BLaER1 (cell line): ENCODE measurements around the gene ADAM23.

Experiments used
- H3K27ac ChIP-seq: shearing (Covaris generic); formaldehyde crosslinking; 2 replicates; pipeline ENCODE4 v1.8.1; 2022
- H3K27me3 ChIP-seq: shearing (Covaris generic); formaldehyde crosslinking; 2 replicates; pipeline ENCODE4 v1.8.1; 2022
- H3K36me3 ChIP-seq: shearing (Covaris generic); formaldehyde crosslinking; 2 replicates; pipeline ENCODE4 v1.8.1; 2022
- H3K4me1 ChIP-seq: shearing (Covaris generic); formaldehyde crosslinking; 2 replicates; pipeline ENCODE4 v1.8.1; 2022
- H3K4me2 ChIP-seq: shearing (Covaris generic); formaldehyde crosslinking; 2 replicates; pipeline ENCODE4 v1.8.1; 2022
- H3K4me3 ChIP-seq: shearing (Covaris generic); formaldehyde crosslinking; 2 replicates; pipeline ENCODE4 v1.8.1; 2022
- H3K9ac ChIP-seq: shearing (Covaris generic); formaldehyde crosslinking; 2 replicates; pipeline ENCODE4 v1.8.1; 2022
- H3K9me3 ChIP-seq: shearing (Covaris generic); formaldehyde crosslinking; 2 replicates; pipeline ENCODE4 v1.8.1; 2022
- H4K20me1 ChIP-seq: shearing (Covaris generic); formaldehyde crosslinking; 2 replicates; pipeline ENCODE4 v1.8.1; 2022
- Cebpa-rat ChIP-seq: shearing (Covaris generic); IDR thresholded peaks from 2 replicates; pipeline ENCODE4 v1.8.1; 2022

The ADAM23 gene

GRCh38 chr2:206616151-206616550, 172.8 kb downstream of the ADAM23 start:
- TF ChIP-seq Cebpa-rat = no peak
- no peak overlapping the region for H3K4me2 ChIP-seq

GRCh38 chr2:206619011-206619410, 175.7 kb downstream of the ADAM23 start:
- no peaks in the 10 kb centered on the region for H3K27me3 ChIP-seq
- H3K4me3 ChIP-seq = no peak overlapping the region
- TF ChIP-seq Cebpa-rat = no peak
- H3K4me1 ChIP-seq = no peaks in the 10 kb centered on the region
- H4K20me1 ChIP-seq = no peaks in the 10 kb centered on the region
- no peak overlapping the region for H3K4me2 ChIP-seq
- no peak overlapping the region for H3K27ac ChIP-seq
- H3K36me3 ChIP-seq = no peaks in the 10 kb centered on the region
- H3K9me3 ChIP-seq = no peaks in the 10 kb centered on the region
- no peak overlapping the region for H3K9ac ChIP-seq

More at GRCh38 chr2:206616151-206616550, 172.8 kb downstream of the ADAM23 start:
- H3K27me3 ChIP-seq = no peaks in the 10 kb centered on the region
- no peak overlapping the region for H3K27ac ChIP-seq
- no peaks in the 10 kb centered on the region for H4K20me1 ChIP-seq
- H3K4me3 ChIP-seq = no peak overlapping the region
- H3K9ac ChIP-seq = no peak overlapping the region
- no peaks in the 10 kb centered on the region for H3K4me1 ChIP-seq
- no peaks in the 10 kb centered on the region for H3K36me3 ChIP-seq
- no peaks in the 10 kb centered on the region for H3K9me3 ChIP-seq

GRCh38 chr2:206626108-206626507, 182.8 kb downstream of the ADAM23 start:
- TF ChIP-seq Cebpa-rat = no peak
- no peaks in the 10 kb centered on the region for H3K36me3 ChIP-seq
- no peaks in the 10 kb centered on the region for H3K4me1 ChIP-seq
- H3K9me3 ChIP-seq = no peaks in the 10 kb centered on the region
- H3K27me3 ChIP-seq = no peaks in the 10 kb centered on the region
- no peak overlapping the region for H3K4me3 ChIP-seq
- H3K4me2 ChIP-seq = no peak overlapping the region
- no peak overlapping the region for H3K27ac ChIP-seq
- H4K20me1 ChIP-seq = no peaks in the 10 kb centered on the region
- H3K9ac ChIP-seq = no peak overlapping the region

- Histone ChIP-seq H3K36me3 (no peaks in the 10 kb centered on the region), H3K4me3 (no peak overlapping the region), H4K20me1 (no peaks in the 10 kb centered on the region), H3K9ac (no peak overlapping the region), H3K27me3 (no peaks in the 10 kb centered on the region), H3K27ac (no peak overlapping the region), H3K9me3 (no peaks in the 10 kb centered on the region), H3K4me2 (no peak overlapping the region), H3K4me1 (no peaks in the 10 kb centered on the region)
- TF ChIP-seq Cebpa-rat = no peak
These were observed 184.3 kb downstream of the ADAM23 start for GRCh38 chr2:206627632-206628031.

- no peaks in the 10 kb centered on the region for H3K27me3 ChIP-seq
- H3K36me3 ChIP-seq = no peaks in the 10 kb centered on the region
- H3K4me2 ChIP-seq = no peak overlapping the region
- TF ChIP-seq Cebpa-rat = no peak
- no peaks in the 10 kb centered on the region for H4K20me1 ChIP-seq
- H3K4me1 ChIP-seq = no peaks in the 10 kb centered on the region
- H3K4me3 ChIP-seq = no peak overlapping the region
- no peak overlapping the region for H3K9ac ChIP-seq
- H3K27ac ChIP-seq = no peak overlapping the region
- H3K9me3 ChIP-seq = no peaks in the 10 kb centered on the region
These were observed 188.0 kb downstream of the ADAM23 start for GRCh38 chr2:206631340-206631739.

- Histone ChIP-seq H3K36me3 (no peaks in the 10 kb centered on the region), H4K20me1 (no peaks in the 10 kb centered on the region), H3K27ac (no peak overlapping the region), H3K4me2 (no peak overlapping the region), H3K4me3 (no peak overlapping the region), H3K9ac (no peak overlapping the region), H3K4me1 (no peaks in the 10 kb centered on the region), H3K9me3 (no peaks in the 10 kb centered on the region), H3K27me3 (no peaks in the 10 kb centered on the region)
- TF ChIP-seq Cebpa-rat = no peak
These were observed 191.7 kb downstream of the ADAM23 start for GRCh38 chr2:206635015-206635414.

- H3K27me3 ChIP-seq = no peaks in the 10 kb centered on the region
These were observed 196.3 kb downstream of the ADAM23 start for GRCh38 chr2:206639636-206640035.

GRCh38 chr2:206641226-206641625, 197.9 kb downstream of the ADAM23 start:
- H3K4me2 ChIP-seq = no peak overlapping the region
- H4K20me1 ChIP-seq = no peaks in the 10 kb centered on the region; the same call in 1 of the 2 replicates
- H3K27me3 ChIP-seq = no peaks in the 10 kb centered on the region

More at GRCh38 chr2:206639636-206640035, 196.3 kb downstream of the ADAM23 start:
- Histone ChIP-seq H3K9ac (no peak overlapping the region), H3K36me3 (no peaks in the 10 kb centered on the region), H3K4me3 (no peak overlapping the region), H3K27ac (no peak overlapping the region), H4K20me1 (no peaks in the 10 kb centered on the region; the same call in 1 of the 2 replicates), H3K4me2 (no peak overlapping the region), H3K9me3 (peaks cover 12% of the 10 kb centered on the region), H3K4me1 (no peaks in the 10 kb centered on the region)
- no peak for TF ChIP-seq Cebpa-rat

GRCh38 chr2:206642075-206643025, 199.0 kb downstream of the ADAM23 start, which contains the start of gene FAM237A:
TSS of gene FAM237A (plus strand) at chr2:206642487. CDS start at chr2:206644237, 1,750 bp downstream.
- H4K20me1 ChIP-seq = no peaks in the 10 kb centered on the region; the same call in 1 of the 2 replicates
- no peaks in the 10 kb centered on the region for H3K36me3 ChIP-seq
- TF ChIP-seq Cebpa-rat = no peak
- H3K9ac ChIP-seq = no peak within 1 kb of the TSS
- H3K27ac ChIP-seq = no peak within 1 kb of the TSS
- H3K4me2 ChIP-seq = no peak within 1 kb of the TSS
- no peaks in the 10 kb centered on the region for H3K4me1 ChIP-seq
- H3K27me3 ChIP-seq = no peaks in the 10 kb centered on the region
- no peak within 1 kb of the TSS for H3K4me3 ChIP-seq
- peaks cover 12% of the 10 kb centered on the region for H3K9me3 ChIP-seq

More at GRCh38 chr2:206641226-206641625, 197.9 kb downstream of the ADAM23 start:
- H3K4me1 ChIP-seq = no peaks in the 10 kb centered on the region
- no peak overlapping the region for H3K9ac ChIP-seq
- H3K4me3 ChIP-seq = no peak overlapping the region
- H3K36me3 ChIP-seq = no peaks in the 10 kb centered on the region
- no peak for TF ChIP-seq Cebpa-rat
- H3K27ac ChIP-seq = no peak overlapping the region
- peaks cover 12% of the 10 kb centered on the region for H3K9me3 ChIP-seq

GRCh38 chr2:206647985-206648384, 204.7 kb downstream of the ADAM23 start:
- no peak overlapping the region for H3K4me2 ChIP-seq
- H3K9me3 ChIP-seq = no peaks in the 10 kb centered on the region
- no peak overlapping the region for H3K27ac ChIP-seq
- H3K36me3 ChIP-seq = no peaks in the 10 kb centered on the region
- no peaks in the 10 kb centered on the region; the same call in 1 of the 2 replicates for H4K20me1 ChIP-seq
- no peaks in the 10 kb centered on the region for H3K4me1 ChIP-seq
- no peak for TF ChIP-seq Cebpa-rat
- H3K4me3 ChIP-seq = no peak overlapping the region
- H3K9ac ChIP-seq = no peak overlapping the region
- no peaks in the 10 kb centered on the region for H3K27me3 ChIP-seq
